Measurements from ENCODE around the gene FAT1.
A peak's percentile ranks its signal among the peaks of the same experiment; 100 is the strongest.

FAT1 gene

DNA sequence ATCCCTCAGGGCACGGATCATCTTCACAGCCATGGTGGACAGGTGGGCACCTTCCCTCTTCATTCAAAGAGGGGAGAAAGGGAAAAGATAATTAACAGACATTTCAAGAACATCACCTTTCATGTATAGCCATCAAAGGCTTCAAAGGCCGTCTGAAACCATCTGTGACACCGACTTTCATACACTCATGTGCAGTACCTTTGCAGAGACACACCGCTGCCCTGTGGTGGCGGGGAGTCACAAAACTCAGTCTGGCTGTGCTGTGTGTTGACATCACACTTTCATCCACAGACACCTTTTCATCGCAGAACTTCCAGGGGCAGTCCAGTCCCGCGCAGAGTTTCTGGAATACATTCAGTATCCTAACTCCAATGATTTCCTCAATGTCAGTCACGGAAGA, 120.7 kb downstream of the FAT1 start:
- FAIRE-seq: no peak

DNA sequence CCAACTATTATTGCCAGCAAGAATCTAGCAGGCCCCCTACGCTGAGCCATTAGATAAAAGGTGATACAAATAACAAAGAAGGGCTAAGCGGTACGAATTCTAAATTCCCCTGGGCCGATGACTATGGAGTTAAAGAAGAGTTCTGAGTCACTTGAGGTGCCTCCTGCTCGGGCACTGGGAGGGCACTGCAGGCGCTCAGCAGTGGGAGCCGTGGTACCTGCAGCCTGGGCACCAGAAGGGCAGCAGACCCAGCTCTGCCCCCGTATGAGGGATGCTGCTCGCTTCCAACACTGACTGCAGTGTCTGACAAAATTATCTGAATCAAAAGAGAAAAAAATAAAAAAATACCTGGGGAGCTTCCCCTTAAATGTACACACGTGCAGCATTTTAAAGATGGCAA, 124.2 kb downstream of the FAT1 start:
- no peak for FAIRE-seq

DNA sequence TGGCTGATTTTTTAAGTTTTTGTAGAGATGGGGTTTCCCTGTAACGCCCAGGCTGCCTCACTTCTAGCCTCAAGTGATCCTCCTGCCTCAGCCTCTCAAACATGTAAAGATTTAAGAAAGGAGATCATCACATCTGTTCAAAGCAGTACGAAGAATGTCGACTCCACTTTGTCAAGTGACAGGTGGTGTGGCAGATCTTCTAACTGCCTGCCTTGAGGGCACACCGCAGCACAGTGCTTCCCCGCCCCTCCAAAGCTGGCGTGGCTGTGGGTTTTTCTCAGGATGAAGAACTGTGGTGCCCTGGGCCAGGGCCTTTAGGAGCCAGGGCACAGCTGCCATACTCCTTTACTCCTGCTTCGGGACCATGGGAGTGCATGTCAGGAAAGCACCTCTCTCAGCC, 125.0 kb downstream of the FAT1 start:
- no peak for FAIRE-seq

DNA sequence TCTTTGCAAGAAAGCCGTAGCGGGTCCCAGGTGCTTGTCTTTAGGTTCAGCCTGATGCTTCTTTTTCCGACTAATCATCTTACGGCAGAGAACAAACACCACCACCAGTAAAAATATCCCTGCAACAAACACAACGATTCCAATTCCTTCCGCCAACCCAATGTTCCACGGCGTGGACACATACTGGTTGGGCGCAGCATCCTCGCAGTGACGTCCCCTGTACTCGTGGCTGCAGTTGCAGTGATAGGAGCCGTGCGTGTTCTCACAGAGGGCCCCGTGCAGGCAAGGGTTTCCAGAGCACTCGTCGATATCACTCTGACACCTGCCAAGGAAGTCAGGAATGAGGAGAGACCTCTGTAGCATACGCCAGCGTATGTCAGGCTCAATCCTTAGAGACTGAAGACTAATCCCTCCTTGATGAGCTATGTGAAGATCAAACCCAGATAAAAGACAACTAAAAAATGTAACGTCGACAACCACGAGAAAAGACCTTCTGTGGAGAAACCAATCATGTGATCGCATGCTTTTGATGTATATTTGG, 126.7 kb downstream of the FAT1 start:
- no peak for FAIRE-seq

DNA sequence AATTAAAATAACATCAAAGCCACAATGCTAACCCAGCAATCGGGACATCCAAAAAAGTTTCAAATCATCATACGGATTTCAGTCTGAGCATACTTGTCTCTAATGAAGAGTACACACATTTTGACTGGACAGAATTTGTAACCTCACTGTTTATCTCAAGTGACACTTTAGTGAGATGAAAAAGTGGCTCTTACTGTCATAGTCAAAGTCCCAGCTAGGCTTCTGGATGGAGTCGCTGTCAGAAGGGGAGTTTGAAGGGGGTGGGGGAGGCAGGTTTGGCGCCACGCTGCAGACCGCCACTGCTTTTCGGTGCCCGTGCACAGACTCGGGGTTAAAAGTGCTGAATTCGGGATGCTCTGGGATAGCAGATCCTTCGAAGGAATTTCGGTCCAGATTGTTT, 127.3 kb downstream of the FAT1 start:
- FAIRE-seq: no peak

DNA sequence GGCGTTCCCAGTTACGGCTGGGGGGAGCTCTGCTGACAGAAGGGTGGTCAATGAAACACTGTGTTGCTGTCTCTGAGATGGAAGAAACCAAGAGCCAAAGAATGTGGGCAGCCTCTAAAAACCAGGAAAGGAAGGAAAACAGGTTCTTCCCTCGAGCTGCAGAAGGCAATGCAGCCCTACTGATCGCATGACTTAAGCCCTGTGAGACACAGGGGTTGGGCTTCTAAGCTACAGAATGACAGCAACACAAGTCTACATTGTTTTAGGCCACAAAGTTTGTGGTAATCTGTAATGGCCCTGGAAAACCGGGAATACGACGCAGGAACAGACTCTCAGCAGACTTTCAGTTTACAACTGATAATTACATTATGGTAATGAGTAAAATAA, 130.1 kb downstream of the FAT1 start:
- FAIRE-seq: no peak

DNA sequence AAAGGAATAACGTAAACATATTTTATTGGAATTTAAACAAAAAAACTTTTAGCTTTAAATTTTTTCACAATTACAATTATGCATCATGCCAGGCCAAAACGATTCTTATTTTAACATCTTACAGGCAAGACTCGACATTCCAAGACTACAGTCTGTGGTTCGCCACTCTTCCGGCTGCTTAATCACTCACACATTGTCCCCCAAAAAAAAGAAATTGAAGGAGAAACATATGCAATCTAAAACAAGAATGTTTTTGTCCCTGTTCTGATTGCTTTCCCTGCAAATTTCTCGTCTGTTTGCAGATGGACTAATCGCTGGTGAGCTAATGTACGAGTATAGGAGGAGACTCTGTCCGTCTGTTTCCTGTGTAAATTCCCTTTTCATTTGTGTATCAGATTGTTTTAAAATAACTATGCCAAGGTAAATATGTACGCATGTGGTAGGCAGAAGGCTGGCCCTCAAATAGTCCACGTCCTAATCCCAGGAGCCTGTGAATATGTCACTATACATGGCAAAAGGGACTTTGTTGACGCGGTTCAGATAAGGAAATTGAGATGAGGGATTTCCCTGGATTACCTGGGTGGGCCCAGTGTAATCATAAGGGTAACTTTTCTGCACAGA, 130.6 kb downstream of the FAT1 start:
- no peak for FAIRE-seq

DNA sequence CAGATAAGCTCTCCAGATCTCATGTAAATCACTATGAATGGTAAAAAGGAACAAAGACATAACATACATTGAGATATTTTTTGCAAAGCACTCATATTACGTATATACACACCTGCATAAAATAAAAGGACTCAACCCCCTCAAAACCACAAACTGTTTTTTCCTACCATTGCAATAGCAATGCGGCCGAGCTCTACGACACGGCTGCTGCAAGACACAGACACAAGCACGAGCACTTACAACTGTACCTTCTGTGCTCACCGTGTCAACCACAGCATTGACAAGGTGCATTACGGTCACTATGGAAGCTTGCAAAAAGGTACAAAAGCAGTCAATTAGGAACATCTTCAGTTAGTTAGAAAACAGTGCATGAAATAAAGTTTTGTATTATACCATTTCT, 131.2 kb downstream of the FAT1 start:
- no peak for FAIRE-seq

DNA sequence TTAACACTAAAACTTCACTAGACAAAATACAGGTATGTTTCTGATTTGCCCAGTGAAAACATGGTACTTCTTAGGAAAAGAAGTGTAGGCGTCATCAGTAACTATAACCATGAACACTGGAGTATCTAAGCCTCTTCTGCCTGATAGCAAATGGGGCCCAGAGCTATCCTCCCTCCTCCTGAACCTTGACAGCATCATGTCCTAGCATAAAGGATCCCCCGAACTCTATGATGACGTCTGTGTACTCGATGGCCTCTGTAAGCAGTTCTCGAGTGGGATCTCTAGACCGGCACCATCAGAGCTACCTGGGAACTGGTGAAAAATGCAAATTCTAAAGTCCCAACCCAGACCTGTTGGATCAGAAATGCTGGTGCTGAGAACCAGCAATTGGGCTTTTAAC, 132.0 kb downstream of the FAT1 start:
- no peak for FAIRE-seq

DNA sequence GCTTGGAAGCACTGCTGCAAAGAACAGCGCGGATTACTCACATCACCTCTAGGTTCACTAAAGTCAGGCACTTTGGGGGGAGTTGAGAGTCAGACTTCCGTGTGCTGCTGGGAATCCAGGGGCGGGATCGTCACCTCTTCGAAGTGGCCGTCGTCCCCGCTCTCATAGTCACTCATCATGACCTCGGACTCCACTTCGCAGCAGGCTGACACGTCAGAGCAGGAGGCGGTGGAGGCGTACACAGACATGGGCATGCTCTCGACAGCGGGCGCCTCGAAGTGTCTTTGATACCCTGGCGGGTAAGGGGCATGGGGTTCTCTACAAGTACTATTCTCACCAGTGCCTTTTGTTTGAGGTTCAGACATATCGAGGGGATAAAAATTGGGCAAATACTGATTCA, 135.2 kb downstream of the FAT1 start:
- no peak for FAIRE-seq

DNA sequence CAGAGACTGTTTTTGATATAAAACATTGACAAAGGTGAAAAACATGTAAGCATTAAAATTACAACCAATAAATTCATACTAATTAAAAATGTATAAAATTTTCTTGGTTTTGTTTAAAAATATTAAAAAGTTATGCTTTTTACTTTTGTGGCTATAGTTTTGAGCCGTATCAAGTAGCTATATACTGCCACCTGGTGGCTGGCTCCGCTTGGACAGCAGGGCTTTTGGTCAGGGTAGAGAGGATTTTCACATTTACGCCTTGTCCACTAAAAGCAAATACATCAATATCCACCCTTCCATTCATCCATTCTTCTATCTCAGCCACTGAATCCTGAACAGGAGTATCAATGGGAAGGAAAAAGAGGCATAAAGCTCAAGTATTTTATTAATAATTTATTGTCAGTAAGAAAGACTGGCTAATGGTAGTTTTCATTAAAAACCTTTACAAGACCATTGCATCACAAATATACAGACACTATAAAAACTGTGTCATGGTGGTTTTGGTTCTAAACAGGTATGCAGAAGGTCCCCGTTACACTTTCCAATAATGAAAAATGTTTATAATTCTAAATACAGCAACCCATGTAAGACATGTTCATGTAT, 136.1 kb downstream of the FAT1 start:
- peak; percentile 67 for FAIRE-seq

DNA sequence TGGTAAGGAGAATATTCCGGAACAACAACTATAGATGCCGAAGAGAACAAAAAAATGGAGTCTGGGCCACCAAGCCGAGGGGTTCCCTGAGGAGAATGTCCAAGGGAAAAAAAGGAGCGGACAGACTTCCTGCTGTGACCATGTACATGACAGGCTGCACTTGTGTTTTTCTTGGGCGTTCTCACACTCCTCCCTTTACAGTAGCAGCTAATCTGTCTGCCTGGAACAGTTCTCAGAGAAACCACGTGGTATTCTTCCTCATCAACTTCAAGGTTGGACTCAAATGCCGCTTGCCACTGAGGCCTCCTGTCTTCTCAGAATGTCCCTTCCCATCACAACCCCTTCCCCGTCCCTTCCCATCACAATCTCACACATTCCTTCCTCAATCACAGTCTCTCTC, 137.5 kb downstream of the FAT1 start:
- FAIRE-seq: no peak

DNA sequence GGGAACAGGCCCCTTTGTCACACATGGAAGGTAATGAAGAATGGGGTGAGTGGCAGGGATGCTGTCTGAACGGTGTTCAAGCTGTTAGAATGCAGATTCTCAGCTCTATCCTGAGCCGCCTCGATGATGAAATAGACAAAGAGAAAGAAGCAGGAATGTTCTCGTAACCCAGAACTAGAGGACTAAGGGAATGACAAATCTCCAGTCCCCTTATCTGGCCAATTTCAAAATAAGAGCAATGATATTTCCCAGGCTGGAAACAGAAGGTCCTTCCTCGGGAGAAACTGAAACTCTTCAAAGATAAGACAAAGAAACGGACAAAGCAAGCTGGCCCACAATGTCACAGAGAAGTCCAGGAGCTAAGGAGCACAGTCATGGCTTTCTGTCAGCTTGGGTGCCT, 138.7 kb downstream of the FAT1 start:
- FAIRE-seq: no peak

DNA sequence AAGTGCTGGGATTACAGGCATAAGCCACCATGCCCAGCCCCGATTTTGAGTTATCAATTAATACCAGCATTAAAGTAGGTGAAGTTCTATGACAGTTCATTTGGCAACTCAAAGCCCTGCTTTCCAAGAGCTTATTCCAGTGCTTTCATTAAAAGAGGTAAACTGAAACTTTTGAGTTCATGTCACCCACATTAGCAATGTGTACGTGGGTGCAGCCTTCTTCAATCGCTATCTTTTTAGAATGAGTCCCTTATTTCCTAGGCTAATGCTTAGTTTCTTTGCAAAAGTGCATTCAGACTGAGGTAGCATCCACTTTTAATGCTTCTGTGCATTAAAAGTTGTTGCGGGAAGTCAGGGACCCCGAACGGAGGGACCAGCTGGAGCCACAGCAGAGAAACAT, 142.2 kb downstream of the FAT1 start:
- no peak for FAIRE-seq

DNA sequence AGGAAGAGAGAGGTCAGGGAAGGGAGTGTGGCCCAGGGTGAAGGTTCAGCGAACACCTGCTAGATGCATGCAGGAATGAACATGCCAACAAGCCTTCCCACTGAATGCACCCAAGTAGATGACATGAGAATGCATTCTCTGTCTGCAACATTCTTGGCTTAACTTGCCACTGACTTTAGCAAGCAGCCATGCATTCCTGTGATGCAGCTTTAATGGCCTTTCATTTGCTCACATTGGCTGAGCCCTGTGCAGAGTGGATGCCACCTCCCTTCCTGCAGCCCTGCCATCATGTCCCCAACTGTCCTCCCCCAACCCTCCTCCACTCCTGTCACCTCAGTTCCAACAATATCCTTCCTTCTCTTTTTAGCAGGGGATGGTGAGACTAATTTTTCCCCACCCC, 143.0 kb downstream of the FAT1 start:
- no peak for FAIRE-seq

DNA sequence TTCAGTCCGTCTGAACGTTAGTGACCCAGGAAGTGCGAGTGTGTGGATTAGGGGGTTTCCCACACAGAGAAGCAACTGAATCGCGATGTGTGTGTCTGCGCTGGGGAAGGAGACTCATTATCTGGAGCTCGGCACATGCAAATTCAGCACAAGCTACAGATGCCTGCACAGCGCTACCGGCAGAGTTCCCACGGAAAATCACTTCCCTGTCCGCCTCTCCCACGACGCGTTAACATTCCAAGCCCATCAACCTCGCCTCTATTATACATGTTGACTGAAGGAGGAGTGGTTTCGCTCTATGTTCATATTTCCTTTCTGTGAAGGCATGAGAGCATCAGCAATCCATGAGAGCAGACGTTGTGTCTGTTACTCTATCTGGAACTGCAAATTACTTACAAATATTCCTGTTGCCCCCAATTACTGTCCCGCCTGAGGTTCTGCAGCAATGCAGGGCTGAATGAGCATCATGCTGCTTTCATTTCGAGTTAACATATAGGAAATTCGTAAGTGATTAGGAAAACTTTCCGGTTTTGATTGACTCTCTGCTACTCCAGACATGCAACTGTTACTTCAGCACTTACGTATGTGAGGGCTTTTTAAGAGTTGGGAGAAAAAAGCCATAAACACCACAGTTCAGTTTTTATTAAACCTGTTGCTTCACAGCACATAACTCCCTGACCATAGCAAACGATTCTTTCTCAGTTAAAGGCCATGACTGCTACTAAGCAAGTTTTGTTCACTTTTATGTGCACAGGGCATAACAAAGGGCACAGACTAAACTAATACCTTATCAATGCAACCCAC, 153.3 kb downstream of the FAT1 start:
- no peak for FAIRE-seq

DNA sequence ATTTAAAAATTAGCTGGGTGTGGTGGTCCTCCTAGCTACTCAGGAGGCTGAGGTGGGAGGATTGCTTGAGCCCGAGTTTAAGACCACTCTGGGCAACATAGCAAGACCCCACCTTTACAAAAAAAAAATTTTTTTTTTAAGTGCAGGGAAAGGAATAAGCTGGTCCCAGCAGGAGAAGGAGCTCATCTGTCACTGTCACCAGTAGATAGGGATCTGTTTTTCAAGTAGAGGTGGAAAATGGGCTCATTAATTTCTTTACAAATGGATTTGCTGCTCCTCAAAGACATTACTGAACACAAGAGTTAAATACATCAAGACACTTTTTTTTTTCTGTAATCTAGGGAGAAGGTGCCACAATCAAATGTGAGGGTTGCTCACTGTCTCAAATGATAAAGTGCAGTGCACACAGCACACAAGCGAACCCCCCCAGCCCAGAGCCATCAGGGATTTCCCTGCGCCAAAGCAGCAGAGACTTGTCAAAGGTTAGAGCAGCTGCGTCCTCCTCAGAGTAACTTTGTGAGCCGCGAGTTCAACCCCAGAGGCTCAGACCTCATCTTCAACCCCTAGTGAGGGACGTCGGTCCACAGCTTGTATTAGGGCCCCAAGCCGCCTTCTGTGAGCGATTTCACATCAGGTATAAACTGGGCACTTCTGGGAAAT, 154.0 kb downstream of the FAT1 start:
- no peak for FAIRE-seq

DNA sequence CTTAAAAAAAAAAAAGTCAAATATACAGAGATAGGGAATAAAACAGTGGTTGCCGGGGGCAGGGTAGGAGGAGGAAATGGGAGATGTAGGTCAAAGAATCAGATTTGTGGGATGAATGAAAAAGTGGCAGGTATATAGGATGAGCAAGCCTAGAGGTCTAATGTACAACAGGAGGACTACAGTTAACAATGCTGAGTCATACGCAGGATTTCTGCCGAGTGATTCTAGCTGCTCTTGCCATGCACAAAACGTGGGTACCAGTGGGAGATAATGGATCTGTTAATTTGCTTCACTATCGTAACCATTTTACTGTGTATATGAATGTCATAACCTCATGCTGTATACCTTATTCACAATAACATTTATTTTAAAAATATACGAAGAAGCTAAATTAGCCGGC, 157.6 kb downstream of the FAT1 start:
- no peak for FAIRE-seq

DNA sequence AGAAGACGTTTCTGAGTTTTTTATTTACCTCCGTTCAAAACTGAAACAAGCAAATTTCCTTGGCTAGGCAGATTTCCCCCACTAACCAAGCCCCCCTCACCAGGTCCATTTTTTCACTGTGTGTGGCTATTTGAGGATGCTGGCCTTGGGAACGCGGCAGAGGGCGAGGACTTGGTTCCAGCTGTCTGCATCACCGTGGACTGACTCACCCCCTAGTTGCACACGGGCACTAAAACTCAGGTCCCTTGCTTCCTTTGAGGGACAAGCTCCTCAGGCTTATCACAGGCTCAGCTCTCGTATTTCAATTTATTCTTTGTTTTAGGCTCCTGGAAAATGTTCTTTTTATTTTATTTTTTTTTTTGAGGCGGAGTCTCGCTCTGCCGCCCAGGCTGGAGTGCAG, 159.9 kb downstream of the FAT1 start:
- FAIRE-seq: no peak

DNA sequence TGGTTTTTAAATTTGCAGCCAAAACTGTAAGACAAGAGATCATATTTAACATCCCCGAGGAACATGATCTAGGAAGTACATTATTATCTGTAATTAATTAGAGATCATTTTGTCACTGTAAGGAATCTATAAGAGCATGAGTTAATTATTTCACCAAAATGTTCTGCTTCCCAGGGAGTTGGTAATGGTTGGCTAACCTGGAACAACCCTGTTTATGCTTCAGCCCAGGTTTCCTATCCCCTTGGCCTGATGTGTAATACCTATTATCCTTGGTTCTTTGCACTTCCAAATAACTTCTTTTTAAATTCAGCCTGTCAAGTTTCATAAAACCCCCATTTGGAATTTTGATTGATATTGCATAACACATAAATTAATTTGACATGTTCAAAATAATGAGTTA, 161.9 kb downstream of the FAT1 start:
- no peak for FAIRE-seq

DNA sequence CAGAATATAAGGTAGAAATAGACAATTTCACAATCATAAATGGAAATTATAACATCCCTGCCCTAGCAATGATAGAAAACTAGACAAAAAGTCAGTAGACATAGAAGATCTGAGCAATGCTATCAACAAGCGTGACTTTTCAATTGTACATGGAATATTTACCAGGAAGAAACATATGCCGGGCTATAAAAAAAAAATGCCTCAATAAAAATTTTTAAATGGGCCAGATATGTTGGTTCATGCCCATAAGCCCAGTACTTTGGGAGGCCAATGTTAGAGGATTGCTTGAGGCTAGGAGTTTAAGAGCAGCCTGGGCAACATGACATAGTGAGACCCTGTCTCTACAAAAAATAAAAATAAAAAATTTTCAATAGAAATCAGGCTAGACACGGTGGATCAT, 163.0 kb downstream of the FAT1 start:
- no peak for FAIRE-seq

DNA sequence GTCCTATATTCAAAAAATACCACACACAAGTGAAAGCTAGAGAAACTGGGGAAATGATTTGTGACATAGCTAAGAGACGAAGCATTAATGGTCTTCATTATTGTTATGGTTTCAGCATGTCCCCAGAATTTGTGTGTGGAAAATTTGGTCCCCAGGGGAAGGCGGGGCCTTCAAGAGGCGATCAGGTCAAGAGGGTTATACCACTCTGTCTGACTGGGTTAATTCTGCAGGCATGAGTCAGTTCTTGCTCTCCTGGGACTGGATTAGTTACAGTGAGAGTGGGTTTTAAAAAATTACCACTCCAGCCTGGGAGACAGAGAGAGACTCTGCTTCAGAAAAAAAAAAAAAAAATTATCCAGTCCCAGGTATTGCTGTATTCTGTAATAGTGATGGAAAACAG, 166.2 kb downstream of the FAT1 start:
- FAIRE-seq: no peak

DNA sequence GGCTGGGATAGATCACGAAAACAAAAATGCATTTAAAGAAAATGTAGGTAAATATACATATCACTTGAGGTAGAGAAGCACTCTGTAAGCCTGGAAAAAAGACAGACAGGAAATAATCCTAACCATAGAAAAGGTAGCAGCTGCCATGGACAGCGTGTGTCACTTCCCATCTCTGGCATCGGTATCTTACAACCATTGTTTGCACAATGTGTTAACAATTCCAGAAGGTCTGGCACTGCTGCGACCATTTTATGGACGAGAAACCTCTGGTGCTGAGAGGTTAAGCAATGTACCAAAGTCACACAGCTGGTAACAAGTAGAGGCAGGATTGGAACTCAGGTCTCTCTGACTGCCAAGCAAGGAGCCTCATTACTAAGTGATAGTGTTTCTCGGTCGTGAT, 166.6 kb downstream of the FAT1 start:
- no peak for FAIRE-seq

All from TTC549 (cell line).